ENCODE data around the gene RBFOX2. TPM values are rescaled to one million over a fixed set of nuclear protein-coding genes. Genes with fewer than 3 reads are reported as not detected.

The RBFOX2 gene
- total and polyA plus RNA-seq, 2 of the 8 experiments (the other 6 are each of a cell fraction or from before 2014, with no cell fraction given): 121 to 122 TPM

- H2AK5ac ChIP-seq (ENCODE audit: low read depth, low read length): no peak overlapping the region
- no peak overlapping the region for H3K4ac ChIP-seq (replicated peaks; ENCODE audit: insufficient read length, low read depth, low read length)
- H4K5ac ChIP-seq (ENCODE audit: insufficient read length, low read depth, low read length): no peak overlapping the region
- POLR2A ChIA-PET (ENCODE audit: partially characterized antibody): interaction anchor here (1.2 to 3.9 kb wide), 7 partner anchors 11 to 103 kb away, joined by 3 to 44 read pairs (median 3); no protein-coding TSS in a partner anchor
- no peak overlapping the region for H3K23ac ChIP-seq (ENCODE audit: insufficient read length)
- no peaks in the 10 kb centered on the region for H3K9me3 ChIP-seq (ENCODE audit: insufficient read depth in 2 of 2, low read depth in 1 of 2, low read length in 1 of 2)
- no peak overlapping the region for H2BK15ac ChIP-seq (ENCODE audit: low read length)
- no peak overlapping the region for H2BK120ac ChIP-seq (replicated peaks; ENCODE audit: low read depth, low read length)
- H2BK20ac ChIP-seq (ENCODE audit: low read length): no peak overlapping the region
- H4K91ac ChIP-seq (replicated peaks; ENCODE audit: insufficient read length, low read length): no peak overlapping the region
- H3K79me1 ChIP-seq (ENCODE audit: low read depth, low read length): no peaks in the 10 kb centered on the region
- H3K9ac ChIP-seq (replicated peaks in 1 of 4; ENCODE audit: extremely low read depth in 1 of 4, low read depth in 3 of 4, low read length in 3 of 4): peak overlapping the region in 3 of 4 experiments; percentile 72 to 83 (median 81); a peak in 6 of 7 replicates
- DNase-seq (ENCODE audit: low read depth in 1 of 2, low spot score in 2 of 2) (no peak), FAIRE-seq (no peak)
- peaks cover 8% of the 10 kb centered on the region for H3K23me2 ChIP-seq (ENCODE audit: low read depth, low read length)
- peak overlapping the region; percentile 87 for H2AFZ ChIP-seq (ENCODE audit: low read length)
- H3K56ac ChIP-seq (replicated peaks; ENCODE audit: insufficient read length, low read depth, low read length): no peak overlapping the region
- TF ChIP-seq CTBP2 (IDR thresholded peaks at IDR 0.05; ENCODE audit: borderline replicate concordance, insufficient read depth, insufficient read length, low read length) (no peak), SIN3A (conservative IDR thresholded peaks at IDR 0.05 in 1 of 2, IDR thresholded peaks at IDR 0.05 in 1 of 2; ENCODE audit: low read depth in 1 of 2, low read length in 2 of 2) (no peak), KDM5A (IDR thresholded peaks at IDR 0.05; ENCODE audit: low read length) (no peak), CTCF (IDR thresholded peaks at IDR 0.05; ENCODE audit: control extremely low read depth in 1 of 3, insufficient read depth in 1 of 3, low read depth in 1 of 3, low read length in 3 of 3) (no peak), CBX5 (IDR thresholded peaks at IDR 0.05; ENCODE audit: low read depth, low read length) (no peak), BRCA1 (IDR thresholded peaks at IDR 0.05; ENCODE audit: low read depth, low read length) (no peak), NANOG (IDR thresholded peaks at IDR 0.05; ENCODE audit: insufficient read depth, low read depth, low read length, poor library complexity, severe bottlenecking) (no peak)
- H3K36me3 ChIP-seq (ENCODE audit: control insufficient read depth in 2 of 4, insufficient read depth in 4 of 4, low read length in 3 of 4): no peaks in the 10 kb centered on the region
- H3K4me1 ChIP-seq (replicated peaks in 1 of 4; ENCODE audit: control insufficient read depth in 3 of 4, insufficient read depth in 4 of 4, low read length in 3 of 4): peaks cover 0 to 9% (median 6%) of the 10 kb centered on the region in 4 experiments; a peak in 5 of 7 replicates
- no peaks in the 10 kb centered on the region for H3K27me3 ChIP-seq (replicated peaks in 1 of 4; ENCODE audit: control insufficient read depth in 3 of 4, extremely low read depth in 1 of 4, insufficient read depth in 3 of 4, low read length in 3 of 4)
- 0 out of 2 replicates have a peak overlapping the region, but pooled peaks have one; percentile 62 for H3K18ac ChIP-seq (ENCODE audit: extremely low read depth, low read length)
- H3K79me2 ChIP-seq (ENCODE audit: control insufficient read depth in 1 of 2, insufficient read depth in 2 of 2, low read length in 2 of 2): peaks cover 5 to 51% of the 10 kb centered on the region in 2 experiments; a peak in 3 of 4 replicates
- no peaks in the 10 kb centered on the region for H4K20me1 ChIP-seq (replicated peaks in 1 of 2; ENCODE audit: control insufficient read depth in 1 of 2, insufficient read depth in 2 of 2, low read length in 2 of 2)
- CTCF ChIA-PET (ENCODE audit: partially characterized antibody): interaction anchor here (1.1 to 7.3 kb wide), 5 partner anchors 38 to 116 kb away, joined by 3 to 47 read pairs (median 4); no protein-coding TSS in a partner anchor
- H3K4me2 ChIP-seq (ENCODE audit: insufficient read depth in 1 of 2, low read depth in 2 of 2, low read length in 2 of 2): peak overlapping the region; percentile 88
- peak overlapping the region; percentile 54; the same call in 1 of the 2 replicates for H3K27ac ChIP-seq (ENCODE audit: low read depth, low read length)
- H3K4me3 ChIP-seq (ENCODE audit: extremely low read depth in 1 of 4, insufficient read depth in 2 of 4, low read depth in 3 of 4, low read length in 4 of 4): peak overlapping the region; percentile 87 to 95 (median 92)
- 7% methylated on average over 7 of the region's 7 CpGs; no CpG with 5 or more reads in 1 of the 2 experiments for WGBS, 2 experiments (ENCODE audit: extremely low coverage in 1 of 2, insufficient coverage in 1 of 2, insufficient read length in 1 of 2, insufficient replicate concordance in 2 of 2, low coverage in 1 of 2, low lambda C conversion rate in 2 of 2, missing lambda C conversion rate in 1 of 2)
- no peak overlapping the region for H3K14ac ChIP-seq (ENCODE audit: insufficient read length)
- H2BK5ac ChIP-seq (ENCODE audit: low read depth, low read length): peak overlapping the region; percentile 60; the same call in 1 of the 2 replicates
- 0 out of 2 replicates have a peak overlapping the region, but pooled peaks have one; percentile 23 for H2BK12ac ChIP-seq (ENCODE audit: low read depth, low read length)
- no peak overlapping the region for H4K8ac ChIP-seq (ENCODE audit: extremely low read depth, insufficient read depth, low read length)
Observed at GRCh38 chr22:36027579-36027934, 1.1 kb downstream of the RBFOX2 start.

Data from H1 (cell line).